Hepatocyte (in vitro differentiated cells): Measurements from ENCODE around the gene LRCH1. TPM values are rescaled to one million over a fixed set of nuclear protein-coding genes. Genes with fewer than 3 reads are reported as not detected.
A peak's percentile ranks its signal among the peaks of the same experiment; 100 is the strongest.

Experiments used
- DNase-seq: peaks from one replicate; pipeline ENCODE4 v3.0.0-alpha.2; 2016; ENCODE audit warnings: low spot score
- H2AFZ ChIP-seq: fragments of 200-600 bp; sonication (generic); 2 replicates; pipeline ENCODE4 v1.6.0; 2016; ENCODE audit warnings: antibody characterized with exemption, mild to moderate bottlenecking
- H3K27ac ChIP-seq: fragments of 200-600 bp; sonication (generic); 2 replicates; pipeline ENCODE4 v1.5.1; 2016; ENCODE audit warnings: mild to moderate bottlenecking
- H3K27me3 ChIP-seq: fragments of 200-600 bp; sonication (generic); 2 replicates; pipeline ENCODE4 v1.6.1; 2016
- H3K36me3 ChIP-seq: fragments of 200-600 bp; sonication (generic); replicated peaks from 2 replicates; pipeline ENCODE4 v1.5.1; 2016; ENCODE audit warnings: low read depth; ENCODE audit not compliant: insufficient read depth
- H3K4me1 ChIP-seq: fragments of 200-600 bp; sonication (generic); 2 replicates; pipeline ENCODE4 v1.5.1; 2016; ENCODE audit warnings: mild to moderate bottlenecking, moderate library complexity; ENCODE audit not compliant: insufficient read depth
- H3K4me2 ChIP-seq: fragments of 200-600 bp; sonication (generic); 2 replicates; pipeline ENCODE4 v1.6.0; 2016
- H3K4me3 ChIP-seq: fragments of 200-600 bp; sonication (generic); 2 replicates; pipeline ENCODE4 v1.5.1; 2016; ENCODE audit warnings: mild to moderate bottlenecking
- H3K79me2 ChIP-seq: fragments of 200-600 bp; sonication (generic); 2 replicates; pipeline ENCODE4 v1.6.0; 2017; ENCODE audit warnings: mild to moderate bottlenecking
- H3K9me2 ChIP-seq: fragments of 200-600 bp; sonication (generic); replicated peaks from 2 replicates; pipeline ENCODE4 v1.6.0; 2017; ENCODE audit warnings: mild to moderate bottlenecking; ENCODE audit not compliant: insufficient read depth
- H3K9me3 ChIP-seq: fragments of 200-600 bp; sonication (generic); 2 replicates; pipeline ENCODE4 v1.5.1; 2016; ENCODE audit warnings: low read depth, mild to moderate bottlenecking
- H4K20me1 ChIP-seq: fragments of 200-600 bp; sonication (generic); 2 replicates; pipeline ENCODE4 v1.6.0; 2016; ENCODE audit warnings: mild to moderate bottlenecking; ENCODE audit not compliant: insufficient read depth, poor library complexity, severe bottlenecking
- CTCF ChIP-seq: fragments of 200-600 bp; sonication (generic); IDR thresholded peaks from 2 replicates; pipeline ENCODE4 v1.5.1; 2016; ENCODE audit warnings: antibody characterized with exemption, mild to moderate bottlenecking; ENCODE audit not compliant: poor library complexity
- EZH2 ChIP-seq: fragments of 200-600 bp; sonication (generic); IDR thresholded peaks from 2 replicates; pipeline ENCODE4 v1.6.1; 2016; ENCODE audit warnings: antibody characterized with exemption, mild to moderate bottlenecking, borderline replicate concordance
- EZH2phosphoT487 ChIP-seq: fragments of 200-600 bp; sonication (generic); IDR thresholded peaks from one replicate; pipeline ENCODE4 v1.6.1; 2018; ENCODE audit warnings: antibody characterized with exemption, mild to moderate bottlenecking, low read depth, moderate library complexity; ENCODE audit not compliant: unreplicated experiment, severe bottlenecking
- WGBS: methylation state at CpG from one replicate; pipeline ENCODE4 v1.1.6; 2016; ENCODE audit warnings: low lambda C conversion rate; ENCODE audit errors: missing lambda C conversion rate; 5-methylcytosine and 5-hydroxymethylcytosine counted together
- polyA plus RNA-seq: library from polyadenylated mRNA; unstranded; fragments of >200 nt; fragmentation: Nextera tagmentation; extraction: Ambion mirVana; gene quantifications from 2 replicates; pipeline ENCODE4 v1.2.1, GENCODE V29; 2016
- total RNA-seq: library from RNA; depleted of rRNA; stranded (reverse); fragments of >200 nt; gene quantifications from 2 replicates; pipeline ENCODE4 v1.2.3, GENCODE V29; 2014

The LRCH1 gene
- total and polyA plus RNA-seq, 2 experiments from 2014 or later = 5.7 to 14.1 TPM

DNA sequence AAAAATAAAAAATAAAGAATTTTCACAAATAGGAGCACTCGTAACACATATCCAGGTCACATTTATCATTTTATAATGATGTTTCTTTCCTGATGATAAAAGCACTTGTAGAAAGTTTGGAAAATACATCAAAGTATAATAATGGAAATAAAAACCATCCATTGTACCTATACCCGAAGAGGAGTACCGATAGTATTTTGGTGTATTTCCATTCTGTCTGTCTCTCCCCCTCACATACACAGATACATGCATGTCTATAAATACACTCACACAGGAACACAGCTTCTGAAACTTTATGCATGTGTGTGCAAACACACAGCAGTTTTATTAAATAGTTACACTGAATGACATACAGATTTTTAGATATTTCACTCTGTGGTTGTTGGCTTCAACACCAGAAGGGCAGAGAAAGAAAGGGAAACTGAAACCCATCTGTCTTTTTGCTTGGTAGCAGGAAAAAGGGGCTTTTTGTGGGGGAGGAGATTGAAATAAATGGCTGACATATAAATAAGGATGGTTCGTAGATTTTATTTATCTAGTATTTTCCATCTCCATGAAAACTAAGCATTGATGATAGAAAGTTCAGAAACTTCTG lies 114.8 kb downstream of the LRCH1 start:
- no peak overlapping the region for H2AFZ ChIP-seq
- H3K79me2 ChIP-seq = peaks cover 53% of the 10 kb centered on the region
- H3K27ac ChIP-seq = peak overlapping the region; percentile 6
- H3K27me3 ChIP-seq = no peaks in the 10 kb centered on the region
- 96% methylated on average over 4 of the region's 4 CpGs for WGBS
- no peaks in the 10 kb centered on the region for H3K36me3 ChIP-seq
- no peaks in the 10 kb centered on the region for H3K9me2 ChIP-seq
- no peak for TF ChIP-seq EZH2phosphoT487
- TF ChIP-seq EZH2 = no peak
- no peak for TF ChIP-seq CTCF
- no peaks in the 10 kb centered on the region for H3K9me3 ChIP-seq
- peak overlapping the region; percentile 1 for H3K4me2 ChIP-seq
- no peaks in the 10 kb centered on the region for H4K20me1 ChIP-seq
- no peak for DNase-seq
- H3K4me1 ChIP-seq = peaks cover 31% of the 10 kb centered on the region
- H3K4me3 ChIP-seq = no peak overlapping the region

- Histone ChIP-seq H3K4me3 (no peak overlapping the region), H2AFZ (no peak overlapping the region), H3K4me2 (peak overlapping the region; percentile 1), H3K27me3 (no peaks in the 10 kb centered on the region), H3K4me1 (peaks cover 31% of the 10 kb centered on the region), H3K9me2 (no peaks in the 10 kb centered on the region), H3K9me3 (no peaks in the 10 kb centered on the region), H3K79me2 (peaks cover 53% of the 10 kb centered on the region), H3K36me3 (no peaks in the 10 kb centered on the region), H4K20me1 (no peaks in the 10 kb centered on the region), H3K27ac (peak overlapping the region; percentile 6)
- 58% methylated on average over 3 of the region's 3 CpGs for WGBS
- TF ChIP-seq CTCF (no peak), EZH2phosphoT487 (no peak), EZH2 (no peak)
- no peak for DNase-seq
These were observed 115.3 kb downstream of the LRCH1 start for GRCh38 chr13:46668302-46668720.

DNA sequence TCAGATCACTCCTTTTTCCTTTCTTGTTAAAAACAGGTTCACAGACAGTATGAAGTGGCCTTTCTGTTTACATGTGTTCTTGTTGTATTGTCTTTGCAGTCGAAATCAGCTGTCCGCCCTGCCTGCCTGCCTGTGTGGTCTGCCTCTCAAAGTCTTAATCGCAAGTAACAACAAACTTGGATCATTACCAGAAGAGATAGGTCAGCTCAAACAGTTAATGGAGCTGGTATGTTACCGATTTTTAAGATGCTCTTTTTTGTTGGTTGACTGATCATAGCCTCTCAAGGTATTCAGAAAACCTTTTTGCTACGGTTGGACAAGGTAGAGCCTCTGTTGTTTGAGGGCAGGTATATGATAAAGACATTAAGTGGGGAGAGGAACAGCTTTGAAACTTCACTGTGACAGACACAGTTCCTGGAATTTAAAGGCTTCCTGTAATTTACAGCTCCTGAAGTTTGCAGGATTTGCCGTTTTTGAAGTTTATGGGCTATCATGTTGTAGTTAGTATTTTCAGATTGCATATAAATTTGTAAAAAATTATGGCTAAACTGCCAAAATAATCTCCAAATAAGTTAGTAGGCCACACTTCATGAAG lies 116.1 kb downstream of the LRCH1 start:
- peaks cover 50% of the 10 kb centered on the region for H3K79me2 ChIP-seq
- no peaks in the 10 kb centered on the region for H4K20me1 ChIP-seq
- no peak overlapping the region for H3K4me3 ChIP-seq
- peaks cover 31% of the 10 kb centered on the region for H3K4me1 ChIP-seq
- no peaks in the 10 kb centered on the region for H3K9me2 ChIP-seq
- no peak for DNase-seq
- 42% methylated on average over 6 of the region's 6 CpGs for WGBS
- TF ChIP-seq EZH2 = no peak
- no peak overlapping the region for H2AFZ ChIP-seq
- no peak overlapping the region for H3K4me2 ChIP-seq
- H3K36me3 ChIP-seq = no peaks in the 10 kb centered on the region
- no peaks in the 10 kb centered on the region for H3K27me3 ChIP-seq
- H3K27ac ChIP-seq = no peak overlapping the region
- H3K9me3 ChIP-seq = no peaks in the 10 kb centered on the region

GRCh38 chr13:46672338-46673090 lies 119.5 kb downstream of the LRCH1 start:
- H4K20me1 ChIP-seq = no peaks in the 10 kb centered on the region
- no peak overlapping the region for H3K4me3 ChIP-seq
- no peak overlapping the region for H3K27ac ChIP-seq
- no peaks in the 10 kb centered on the region for H3K9me2 ChIP-seq
- H2AFZ ChIP-seq = no peak overlapping the region
- 95% methylated on average over 15 of the region's 15 CpGs for WGBS
- H3K36me3 ChIP-seq = no peaks in the 10 kb centered on the region
- no peaks in the 10 kb centered on the region for H3K9me3 ChIP-seq
- peaks cover 59% of the 10 kb centered on the region for H3K79me2 ChIP-seq
- H3K27me3 ChIP-seq = no peaks in the 10 kb centered on the region
- TF ChIP-seq EZH2 (no peak), EZH2phosphoT487 (no peak), CTCF (no peak)
- H3K4me1 ChIP-seq = peaks cover 5% of the 10 kb centered on the region
- DNase-seq = no peak
- H3K4me2 ChIP-seq = no peak overlapping the region
